Measurements from ENCODE around the gene SORD. TPM values are rescaled to one million over a fixed set of nuclear protein-coding genes. Genes with fewer than 3 reads are reported as not detected.
A peak's percentile ranks its signal among the peaks of the same experiment; 100 is the strongest.
"Not testable (repeated sequence)": the region's sequence is repeated elsewhere in the genome, so short reads cannot be mapped to it uniquely, and the experiment has no call there.

The SORD gene
- total and polyA plus RNA-seq, 4 donors: 13.5 to 24.6 (median 21.9) TPM

DNA sequence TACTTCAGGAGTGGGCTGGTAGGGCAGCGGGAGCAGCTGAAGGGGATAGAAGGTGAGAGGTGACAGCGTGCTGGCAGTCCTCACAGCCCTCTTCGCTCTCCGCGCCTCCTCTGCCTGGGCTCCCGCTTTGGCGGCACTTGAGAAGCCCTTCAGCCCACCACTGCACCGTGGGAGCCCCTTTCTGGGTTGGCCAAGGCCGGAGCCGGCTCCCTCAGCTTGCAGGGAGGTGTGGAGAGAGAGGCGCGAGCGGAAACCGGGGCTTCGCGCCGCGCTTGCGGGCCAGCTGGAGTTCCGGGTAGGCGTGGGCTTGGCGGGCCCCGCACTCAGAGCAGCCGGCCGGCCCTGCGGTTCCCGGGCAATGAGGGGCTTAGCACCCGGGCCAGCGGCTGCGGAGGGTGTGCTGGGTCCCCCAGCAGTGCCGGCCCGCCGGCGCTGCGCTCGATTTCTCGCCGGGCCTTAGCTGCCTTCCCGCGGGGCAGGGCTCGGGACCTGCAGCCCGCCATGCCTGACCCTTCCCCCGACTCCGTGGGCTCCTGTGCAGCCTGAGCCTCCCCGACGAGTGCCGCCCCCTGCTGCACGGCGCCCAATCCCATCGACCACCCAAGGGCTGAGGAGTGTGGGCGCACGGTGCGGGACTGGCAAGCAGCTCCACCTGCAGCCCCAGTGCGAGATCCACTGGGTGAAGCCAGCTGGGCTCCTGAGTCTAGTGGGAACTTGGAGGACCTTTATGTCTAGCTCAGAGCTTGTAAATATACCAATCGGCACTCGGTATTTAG, 11.8 kb downstream of the SORD start:
- not testable (repeated sequence) for H3K4me3 ChIP-seq (ENCODE audit: low read depth, low read length)

DNA sequence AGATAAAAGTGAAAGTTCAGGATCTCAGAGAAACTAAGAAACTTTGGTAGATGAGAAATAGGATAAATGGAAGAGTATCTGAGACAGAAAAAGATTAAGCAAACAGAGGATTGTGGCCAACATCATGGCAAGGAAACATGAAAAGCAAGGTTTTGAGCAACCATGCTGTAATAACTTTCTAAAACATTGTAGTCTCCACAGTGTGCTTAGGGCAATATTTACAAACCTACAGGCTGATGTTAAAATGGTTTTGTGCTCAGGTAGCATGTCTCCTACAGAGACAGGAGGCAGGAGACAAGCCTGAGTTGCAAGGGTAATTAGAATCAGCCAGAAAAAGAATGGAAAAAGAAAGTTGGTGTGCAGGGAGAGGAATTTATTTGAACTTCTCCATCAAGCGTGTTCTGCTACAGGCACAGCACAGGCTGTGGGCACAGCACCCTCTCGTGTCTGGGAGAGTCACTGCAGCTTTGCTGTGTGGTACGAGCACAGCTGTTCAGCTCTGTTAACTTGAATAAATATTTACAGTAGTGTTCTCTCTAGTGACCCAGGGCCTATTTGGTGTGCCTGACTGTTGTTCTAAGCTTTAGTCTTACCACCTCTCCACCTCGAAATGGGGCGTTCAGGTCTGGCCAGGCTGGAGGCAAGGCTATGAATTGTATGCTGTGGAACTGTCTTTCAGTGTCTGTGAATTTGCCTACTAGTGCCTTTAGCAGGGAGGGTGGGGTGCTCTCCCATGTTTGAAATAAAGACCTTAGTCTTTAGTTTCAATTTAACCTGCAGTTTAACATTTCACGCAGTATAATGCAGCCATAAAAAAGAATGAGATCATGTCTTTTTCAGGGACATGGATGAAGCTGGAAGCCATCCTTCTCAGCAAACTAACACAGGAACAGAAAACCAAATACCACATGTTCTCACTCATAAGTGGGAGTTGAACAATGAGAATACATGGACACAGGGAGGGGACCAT, 14.1 kb downstream of the SORD start:
- H3K27ac ChIP-seq (ENCODE audit: low read depth, low read length); H3K4me1 ChIP-seq (ENCODE audit: control insufficient read depth, insufficient read depth, low read length); H3K4me3 ChIP-seq (ENCODE audit: low read depth, low read length); H3K36me3 ChIP-seq (ENCODE audit: control insufficient read depth, insufficient read depth, low read length); H3K9me3 ChIP-seq (ENCODE audit: control insufficient read depth, insufficient read depth, low read length); H3K27me3 ChIP-seq (ENCODE audit: control insufficient read depth, insufficient read depth, low read length): not testable (repeated sequence)
- WGBS (ENCODE audit: insufficient coverage): 16% methylated on average over 3 of the region's 6 CpGs
- peak in 2 of 6 donors; percentile 48 to 63 for DNase-seq (ENCODE audit: low read depth in 4 of 6, low spot score in 6 of 6)

More for the DNA sequence above, 11.8 kb downstream of the SORD start:
- H3K27me3 ChIP-seq (ENCODE audit: control insufficient read depth, insufficient read depth, low read length); H3K9me3 ChIP-seq (ENCODE audit: control insufficient read depth, insufficient read depth, low read length); H3K36me3 ChIP-seq (ENCODE audit: control insufficient read depth, insufficient read depth, low read length); DNase-seq (ENCODE audit: low read depth in 4 of 6, low spot score in 6 of 6); H3K27ac ChIP-seq (ENCODE audit: low read depth, low read length); H3K4me1 ChIP-seq (ENCODE audit: control insufficient read depth, insufficient read depth, low read length): not testable (repeated sequence)
- WGBS (ENCODE audit: insufficient coverage): 98% methylated on average over 53 of the region's 56 CpGs

DNA sequence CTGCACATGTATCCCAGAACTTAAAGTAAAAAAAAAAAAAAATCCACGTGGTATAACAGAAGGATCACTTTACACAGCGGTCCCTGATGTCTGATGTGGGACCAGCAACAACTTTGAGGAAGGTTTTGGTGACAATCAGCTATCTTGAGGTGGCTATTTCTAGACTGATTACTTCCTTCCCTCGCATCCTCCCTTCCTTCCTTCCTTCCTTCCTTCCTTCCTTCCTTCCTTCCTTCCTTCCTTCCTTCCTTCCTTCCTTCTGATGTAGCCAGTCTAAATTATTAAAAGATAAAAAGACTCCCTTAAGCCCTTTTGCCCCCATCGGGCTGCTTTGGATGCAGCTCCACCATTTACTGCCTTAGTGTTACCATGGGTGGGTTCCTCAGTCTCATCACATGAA, 14.9 kb downstream of the SORD start:
- H3K4me3 ChIP-seq (ENCODE audit: low read depth, low read length): no peak overlapping the region
- no peaks in the 10 kb centered on the region for H3K9me3 ChIP-seq (ENCODE audit: control insufficient read depth, insufficient read depth, low read length)
- DNase-seq (ENCODE audit: low read depth in 4 of 6, low spot score in 6 of 6): no peak
- H3K36me3 ChIP-seq (ENCODE audit: control insufficient read depth, insufficient read depth, low read length): no peaks in the 10 kb centered on the region
- no peak overlapping the region for H3K27ac ChIP-seq (ENCODE audit: low read depth, low read length)
- no peaks in the 10 kb centered on the region for H3K27me3 ChIP-seq (ENCODE audit: control insufficient read depth, insufficient read depth, low read length)
- no peaks in the 10 kb centered on the region for H3K4me1 ChIP-seq (ENCODE audit: control insufficient read depth, insufficient read depth, low read length)
- no CpG with 5 or more reads among the region's 4 CpGs for WGBS (ENCODE audit: insufficient coverage)

DNA sequence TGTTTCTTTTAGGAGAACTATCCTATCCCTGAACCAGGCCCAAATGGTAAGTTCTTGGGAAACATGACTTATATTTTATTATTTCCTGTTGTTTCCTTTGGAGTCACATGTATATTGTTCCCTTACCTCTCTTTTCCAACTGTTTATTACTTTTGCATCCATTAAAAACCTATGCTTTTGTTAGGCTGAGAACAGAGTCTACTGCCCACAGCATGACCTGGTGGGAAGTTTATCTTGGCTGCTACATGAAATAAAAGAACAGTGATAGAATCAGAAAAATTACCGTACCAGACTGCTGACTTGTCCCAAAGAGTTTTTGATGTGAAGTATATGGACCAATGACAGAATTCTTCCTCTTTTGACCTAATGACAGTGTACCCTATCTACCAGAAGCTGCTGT, 17.4 kb downstream of the SORD start:
- not testable (repeated sequence) for H3K27ac ChIP-seq (ENCODE audit: low read depth, low read length); DNase-seq (ENCODE audit: low read depth in 4 of 6, low spot score in 6 of 6); H3K36me3 ChIP-seq (ENCODE audit: control insufficient read depth, insufficient read depth, low read length); H3K9me3 ChIP-seq (ENCODE audit: control insufficient read depth, insufficient read depth, low read length); H3K4me1 ChIP-seq (ENCODE audit: control insufficient read depth, insufficient read depth, low read length); H3K4me3 ChIP-seq (ENCODE audit: low read depth, low read length); H3K27me3 ChIP-seq (ENCODE audit: control insufficient read depth, insufficient read depth, low read length)
- WGBS (ENCODE audit: insufficient coverage): no CpG with 5 or more reads among the region's 1 CpG

DNA sequence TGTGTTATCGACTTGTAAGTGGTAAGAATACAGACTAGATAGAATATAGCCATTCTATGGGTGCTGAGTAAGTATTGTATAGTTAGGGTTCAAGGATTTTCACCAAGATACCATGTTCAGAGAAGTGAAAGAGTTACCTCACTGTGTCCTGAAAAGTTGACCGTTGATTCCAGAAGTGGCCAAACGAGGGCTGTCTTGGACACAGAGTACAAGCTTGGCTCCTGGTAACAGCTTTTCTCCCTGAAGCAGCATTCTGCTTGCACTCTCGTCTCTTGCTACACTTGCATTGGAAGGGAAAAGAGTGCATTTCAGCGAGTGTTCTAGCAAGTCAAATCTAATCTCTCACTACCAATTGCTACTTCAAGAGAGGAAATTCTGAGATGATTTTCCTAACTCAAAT, 18.5 kb downstream of the SORD start:
- not testable (repeated sequence) for DNase-seq (ENCODE audit: low read depth in 4 of 6, low spot score in 6 of 6); H3K9me3 ChIP-seq (ENCODE audit: control insufficient read depth, insufficient read depth, low read length); H3K4me1 ChIP-seq (ENCODE audit: control insufficient read depth, insufficient read depth, low read length); H3K36me3 ChIP-seq (ENCODE audit: control insufficient read depth, insufficient read depth, low read length); H3K27ac ChIP-seq (ENCODE audit: low read depth, low read length); H3K4me3 ChIP-seq (ENCODE audit: low read depth, low read length); H3K27me3 ChIP-seq (ENCODE audit: control insufficient read depth, insufficient read depth, low read length)
- 81% methylated on average over 4 of the region's 5 CpGs for WGBS (ENCODE audit: insufficient coverage)

DNA sequence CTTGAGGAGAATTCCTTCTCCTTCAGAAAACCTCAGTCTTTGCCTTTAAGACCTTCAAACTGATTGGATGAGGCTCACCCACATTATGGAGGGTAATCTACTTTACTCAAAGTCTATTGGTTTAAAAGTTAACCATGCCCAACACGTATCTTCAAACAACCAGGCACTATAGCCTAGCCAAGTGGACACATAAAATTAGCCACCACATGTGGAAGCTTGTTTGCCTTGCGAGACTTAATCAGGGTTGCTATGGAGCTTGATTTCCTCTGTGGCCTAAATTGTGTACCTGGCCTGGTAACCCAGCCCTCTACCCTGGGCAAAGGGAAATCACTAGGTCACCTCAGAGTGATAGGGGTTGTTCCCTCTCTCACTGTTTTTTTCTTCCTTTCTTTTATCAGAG, 19.9 kb downstream of the SORD start:
- DNase-seq (ENCODE audit: low read depth in 4 of 6, low spot score in 6 of 6); H3K9me3 ChIP-seq (ENCODE audit: control insufficient read depth, insufficient read depth, low read length); H3K4me1 ChIP-seq (ENCODE audit: control insufficient read depth, insufficient read depth, low read length); H3K27me3 ChIP-seq (ENCODE audit: control insufficient read depth, insufficient read depth, low read length); H3K27ac ChIP-seq (ENCODE audit: low read depth, low read length); H3K36me3 ChIP-seq (ENCODE audit: control insufficient read depth, insufficient read depth, low read length); H3K4me3 ChIP-seq (ENCODE audit: low read depth, low read length): not testable (repeated sequence)
- no CpG with 5 or more reads among the region's 2 CpGs for WGBS (ENCODE audit: insufficient coverage)

DNA sequence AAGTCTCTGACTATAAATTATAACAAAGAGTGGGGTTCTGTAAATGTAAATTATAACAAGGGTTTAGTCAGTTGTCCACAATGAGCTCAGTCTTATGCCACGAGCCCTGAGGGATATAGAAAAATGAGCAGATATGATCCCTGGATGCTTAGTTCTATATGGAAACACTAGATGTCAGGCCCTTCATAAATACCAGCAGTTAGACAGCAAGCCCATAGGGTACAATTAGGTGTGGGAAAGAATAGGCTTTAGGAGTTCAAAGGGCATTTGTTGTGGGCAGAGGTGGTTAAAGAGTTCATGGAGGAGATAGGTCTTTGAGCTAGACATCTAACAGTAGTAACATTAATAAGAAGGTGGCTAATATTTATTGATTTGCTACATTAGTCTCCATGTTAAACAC, 21.3 kb downstream of the SORD start:
- not testable (repeated sequence) for H3K4me1 ChIP-seq (ENCODE audit: control insufficient read depth, insufficient read depth, low read length); DNase-seq (ENCODE audit: low read depth in 4 of 6, low spot score in 6 of 6); H3K4me3 ChIP-seq (ENCODE audit: low read depth, low read length); H3K9me3 ChIP-seq (ENCODE audit: control insufficient read depth, insufficient read depth, low read length); H3K27me3 ChIP-seq (ENCODE audit: control insufficient read depth, insufficient read depth, low read length); H3K27ac ChIP-seq (ENCODE audit: low read depth, low read length)
- H3K36me3 ChIP-seq (ENCODE audit: control insufficient read depth, insufficient read depth, low read length): peaks cover 12% of the 10 kb centered on the region
- no CpG with 5 or more reads among the region's 1 CpG for WGBS (ENCODE audit: insufficient coverage)

DNA sequence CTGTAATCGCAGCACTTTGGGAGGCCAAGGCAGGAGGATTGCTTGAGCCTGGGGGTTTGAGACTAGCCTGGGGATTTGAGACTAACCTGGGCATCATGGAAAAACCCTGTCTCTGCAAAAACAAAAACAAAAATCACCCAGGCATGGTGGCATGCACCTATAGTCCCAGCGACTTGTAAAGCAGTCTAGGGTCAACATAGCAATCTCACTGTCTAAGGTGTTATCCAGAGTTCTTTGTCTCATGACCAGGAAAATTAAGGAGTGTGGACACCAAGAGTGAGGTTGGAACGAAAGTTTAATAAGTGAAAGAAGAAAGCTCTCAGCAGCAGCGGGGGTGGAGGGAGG, 25.4 kb downstream of the SORD start:
- Histone ChIP-seq H3K9me3 (ENCODE audit: control insufficient read depth, insufficient read depth, low read length) (peaks cover 10% of the 10 kb centered on the region), H3K36me3 (ENCODE audit: control insufficient read depth, insufficient read depth, low read length) (peaks cover 12% of the 10 kb centered on the region)
- H3K27ac ChIP-seq (ENCODE audit: low read depth, low read length); H3K4me1 ChIP-seq (ENCODE audit: control insufficient read depth, insufficient read depth, low read length); H3K27me3 ChIP-seq (ENCODE audit: control insufficient read depth, insufficient read depth, low read length); DNase-seq (ENCODE audit: low read depth in 4 of 6, low spot score in 6 of 6); H3K4me3 ChIP-seq (ENCODE audit: low read depth, low read length): not testable (repeated sequence)
- 83% methylated on average over 2 of the region's 4 CpGs for WGBS (ENCODE audit: insufficient coverage)

DNA sequence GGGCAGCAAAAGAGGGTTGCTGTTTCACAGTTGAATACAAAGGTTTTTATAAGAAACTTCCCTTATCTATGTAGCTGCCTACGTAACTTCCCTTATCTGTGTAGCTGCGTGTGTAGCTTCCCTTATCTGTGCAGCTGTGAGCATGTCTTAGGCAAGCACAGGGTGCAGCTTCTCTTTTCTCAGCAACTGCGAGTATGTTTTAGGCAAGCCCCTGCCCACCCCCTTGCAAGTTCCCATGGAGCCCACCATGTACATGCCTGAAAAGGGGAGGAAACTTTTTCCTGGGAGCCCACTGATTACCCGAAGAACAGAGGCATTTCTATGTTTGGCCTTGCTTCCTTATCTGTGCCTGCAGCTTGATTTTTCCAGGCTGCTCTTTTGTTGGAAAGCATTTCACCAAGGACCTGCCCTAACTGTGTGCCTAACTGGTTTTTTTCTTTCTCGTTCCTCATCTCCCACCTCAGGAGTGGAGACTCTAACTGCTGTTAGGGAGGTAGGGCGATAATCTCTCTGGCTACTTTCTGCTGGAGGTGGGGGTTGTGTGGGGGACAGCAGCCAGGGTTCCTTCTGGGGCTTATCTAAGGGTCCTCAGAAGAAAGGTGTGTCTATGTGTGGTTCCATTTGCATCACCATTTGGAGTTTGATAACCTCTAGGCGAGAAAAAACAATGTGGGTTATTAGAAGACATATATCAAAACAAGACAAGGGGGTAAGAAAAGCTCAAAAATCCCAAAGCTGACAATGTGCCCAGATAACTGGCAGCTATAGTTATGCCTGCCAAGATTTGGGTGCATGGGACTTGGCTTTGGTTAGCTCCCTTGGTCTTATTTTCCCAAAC, 26.0 kb downstream of the SORD start:
- Histone ChIP-seq H3K27me3 (ENCODE audit: control insufficient read depth, insufficient read depth, low read length) (no peaks in the 10 kb centered on the region), H3K4me1 (ENCODE audit: control insufficient read depth, insufficient read depth, low read length) (no peaks in the 10 kb centered on the region), H3K27ac (ENCODE audit: low read depth, low read length) (no peak overlapping the region), H3K36me3 (ENCODE audit: control insufficient read depth, insufficient read depth, low read length) (peaks cover 12% of the 10 kb centered on the region), H3K9me3 (ENCODE audit: control insufficient read depth, insufficient read depth, low read length) (peaks cover 10% of the 10 kb centered on the region), H3K4me3 (ENCODE audit: low read depth, low read length) (no peak overlapping the region)
- no peak for DNase-seq (ENCODE audit: low read depth in 4 of 6, low spot score in 6 of 6)
- WGBS (ENCODE audit: insufficient coverage): 96% methylated on average over 4 of the region's 7 CpGs

Measured in spinal cord (tissue), 10 donors.